H9 (cell line): ENCODE results near the gene MAML1. TPM values are rescaled to one million over a fixed set of nuclear protein-coding genes. Genes with fewer than 3 reads are reported as not detected.

Experiments
- DNase-seq: peaks from one replicate; pipeline ENCODE4 v3.0.0-alpha.2; 2017
- H2AFZ ChIP-seq: one replicate; pipeline ENCODE4 v1.6.1; 2013; ENCODE audit warnings: mild to moderate bottlenecking, low read length, control low read depth, moderate library complexity
- H2AK5ac ChIP-seq: 2 replicates; pipeline ENCODE4 v1.6.1; 2013; ENCODE audit warnings: low read length, control low read depth, mixed read lengths; ENCODE audit not compliant: insufficient read length
- H2BK120ac ChIP-seq: one replicate; pipeline ENCODE4 v1.6.1; 2013; ENCODE audit warnings: low read depth, mild to moderate bottlenecking, low read length, control low read depth, inconsistent platforms; ENCODE audit not compliant: poor library complexity, severe bottlenecking
- H2BK12ac ChIP-seq: 2 replicates; pipeline ENCODE4 v1.6.1; 2013; ENCODE audit warnings: low read length, control low read depth, mixed read lengths, low read depth; ENCODE audit not compliant: insufficient read length
- H2BK15ac ChIP-seq: 2 replicates; pipeline ENCODE4 v1.6.1; 2013; ENCODE audit warnings: low read depth, low read length, control low read depth
- H2BK20ac ChIP-seq: one replicate; pipeline ENCODE4 v1.6.1; 2013; ENCODE audit warnings: low read depth, mild to moderate bottlenecking, low read length, control low read depth, inconsistent platforms; ENCODE audit not compliant: poor library complexity, severe bottlenecking
- H2BK5ac ChIP-seq: 2 replicates; pipeline ENCODE4 v1.6.1; 2013; ENCODE audit warnings: low read length, control low read depth, mixed read lengths; ENCODE audit not compliant: insufficient read length
- H3K14ac ChIP-seq: 2 replicates; pipeline ENCODE4 v1.6.1; 2013; ENCODE audit warnings: low read length, control low read depth; ENCODE audit not compliant: insufficient read depth
- H3K18ac ChIP-seq: 2 replicates; pipeline ENCODE4 v1.6.1; 2013; ENCODE audit warnings: low read depth, mild to moderate bottlenecking, mixed read lengths, low read length, control low read depth; ENCODE audit not compliant: insufficient read length
- H3K23ac ChIP-seq: 2 replicates; pipeline ENCODE4 v1.6.1; 2013; ENCODE audit warnings: low read length, control low read depth, mixed read lengths, low read depth; ENCODE audit not compliant: insufficient read length
- H3K23me2 ChIP-seq: 2 replicates; pipeline ENCODE4 v1.6.1; 2013; ENCODE audit warnings: low read depth, mild to moderate bottlenecking, mixed read lengths, low read length, control low read depth; ENCODE audit not compliant: insufficient read length, poor library complexity, severe bottlenecking
- H3K27ac ChIP-seq: 2 replicates; pipeline ENCODE4 v1.5.1; 2013; ENCODE audit warnings: low read length, control low read depth, mixed read lengths, low read depth; ENCODE audit not compliant: insufficient read length
- H3K27me3 ChIP-seq: 2 replicates; pipeline ENCODE4 v1.6.1; 2013; ENCODE audit warnings: low read length, control low read depth, inconsistent platforms; ENCODE audit not compliant: insufficient read depth
- H3K4ac ChIP-seq: 2 replicates; pipeline ENCODE4 v1.6.1; 2013; ENCODE audit warnings: low read depth, mild to moderate bottlenecking, control low read depth, inconsistent platforms, low read length, moderate library complexity
- H3K4me1 ChIP-seq: 2 replicates; pipeline ENCODE4 v1.6.1; 2013; ENCODE audit warnings: low read length, control low read depth, inconsistent platforms; ENCODE audit not compliant: insufficient read depth
- H3K4me2 ChIP-seq: 2 replicates; pipeline ENCODE4 v1.6.1; 2013; ENCODE audit warnings: low read length, control low read depth, mixed read lengths; ENCODE audit not compliant: insufficient read length, insufficient read depth
- H3K56ac ChIP-seq: 2 replicates; pipeline ENCODE4 v1.6.1; 2013; ENCODE audit warnings: low read depth, mild to moderate bottlenecking, mixed read lengths, low read length, control low read depth; ENCODE audit not compliant: insufficient read length
- H3K79me1 ChIP-seq: 2 replicates; pipeline ENCODE4 v1.6.1; 2013; ENCODE audit warnings: low read depth, mild to moderate bottlenecking, moderate library complexity, low read length, control low read depth, inconsistent platforms; ENCODE audit not compliant: insufficient read depth, poor library complexity, severe bottlenecking
- H3K79me2 ChIP-seq: 2 replicates; pipeline ENCODE4 v1.6.1; 2013; ENCODE audit warnings: low read length, control low read depth, inconsistent platforms; ENCODE audit not compliant: insufficient read depth
- H3K9ac ChIP-seq: 2 replicates; pipeline ENCODE4 v1.6.1; 2013; ENCODE audit warnings: low read length, control low read depth, mixed read lengths; ENCODE audit not compliant: insufficient read length; ENCODE audit errors: extremely low read depth
- H3K9me3 ChIP-seq: one replicate; pipeline ENCODE4 v1.6.1; 2013; ENCODE audit warnings: low read depth, low read length, inconsistent platforms; ENCODE audit not compliant: control insufficient read depth
- H3T11ph ChIP-seq: one replicate; pipeline ENCODE4 v1.6.1; 2013; ENCODE audit warnings: mild to moderate bottlenecking, low read length, control low read depth, inconsistent platforms
- H4K20me1 ChIP-seq: one replicate; pipeline ENCODE4 v1.6.1; 2013; ENCODE audit not compliant: control insufficient read depth, insufficient read length, insufficient read depth
- H4K5ac ChIP-seq: 2 replicates; pipeline ENCODE4 v1.6.1; 2013; ENCODE audit warnings: low read depth, mild to moderate bottlenecking, mixed read lengths, low read length, control low read depth; ENCODE audit not compliant: insufficient read length
- H4K8ac ChIP-seq: replicated peaks from 2 replicates; pipeline ENCODE4 v1.6.1; 2013; ENCODE audit warnings: low read length, control low read depth, mixed read lengths, low read depth; ENCODE audit not compliant: insufficient read length
- H4K91ac ChIP-seq: 2 replicates; pipeline ENCODE4 v1.6.1; 2013; ENCODE audit warnings: low read depth, mild to moderate bottlenecking, moderate library complexity, mixed read lengths, low read length, control low read depth; ENCODE audit not compliant: insufficient read length
- H3K27ac Mint-ChIP-seq, 3 experiments: 2 replicates in 2 of 3; 3 replicates in 1 of 3; pipeline ENCODE4 v1.8.0; 2020 to 2021; ENCODE audit warnings: mixed read lengths in 3 of 3, mild to moderate bottlenecking in 1 of 3, moderate library complexity in 1 of 3
- H3K27me3 Mint-ChIP-seq: 2 replicates; pipeline ENCODE4 v1.8.0; 2021; ENCODE audit warnings: low read depth, mild to moderate bottlenecking, moderate library complexity, mixed read lengths
- H3K36me3 Mint-ChIP-seq, 3 experiments: 2 replicates in 2 of 3; 3 replicates in 1 of 3; pipeline ENCODE4 v1.8.0; 2020 to 2021; ENCODE audit warnings: low read depth in 3 of 3, mixed read lengths in 3 of 3; ENCODE audit not compliant: insufficient read depth in 1 of 3
- H3K4me1 Mint-ChIP-seq, 2 experiments: 2 replicates each; pipeline ENCODE4 v1.8.0; 2020; ENCODE audit warnings: mixed read lengths in 2 of 2
- H3K4me3 Mint-ChIP-seq, 2 experiments: 2 replicates in 1 of 2; 3 replicates in 1 of 2; pipeline ENCODE4 v1.8.0; 2020 to 2021; ENCODE audit warnings: mild to moderate bottlenecking in 2 of 2, mixed read lengths in 2 of 2, moderate library complexity in 1 of 2
- H3K9me3 Mint-ChIP-seq, 2 experiments: 2 replicates in 1 of 2; 3 replicates in 1 of 2; pipeline ENCODE4 v1.8.0; 2020; ENCODE audit warnings: mild to moderate bottlenecking in 2 of 2, mixed read lengths in 2 of 2, moderate library complexity in 1 of 2
- WGBS: extraction: QIAGEN DNeasy Blood & Tissue Kit; methylation state at CpG from one replicate; pipeline ENCODE4 v1.1.7; 2013; ENCODE audit warnings: missing lambda C conversion rate, low lambda C conversion rate, mixed read lengths; ENCODE audit not compliant: insufficient read length; ENCODE audit errors: extremely low coverage; 5-methylcytosine and 5-hydroxymethylcytosine counted together
- total RNA-seq: library from RNA; stranded (reverse); gene quantifications from 2 replicates; pipeline ENCODE4 v1.2.1, GENCODE V29; 2021
- TF ChIP-seq, protein P1 (sequence below): fragments of 200-600 bp; sonication (generic); conservative IDR thresholded peaks from 3 replicates; pipeline ENCODE4 v1.8.0; 2021; ENCODE audit warnings: antibody characterized with exemption, mild to moderate bottlenecking

Gene MAML1
- total RNA-seq, 1 experiment from 2014 or later, result 50.8 TPM

DNA sequence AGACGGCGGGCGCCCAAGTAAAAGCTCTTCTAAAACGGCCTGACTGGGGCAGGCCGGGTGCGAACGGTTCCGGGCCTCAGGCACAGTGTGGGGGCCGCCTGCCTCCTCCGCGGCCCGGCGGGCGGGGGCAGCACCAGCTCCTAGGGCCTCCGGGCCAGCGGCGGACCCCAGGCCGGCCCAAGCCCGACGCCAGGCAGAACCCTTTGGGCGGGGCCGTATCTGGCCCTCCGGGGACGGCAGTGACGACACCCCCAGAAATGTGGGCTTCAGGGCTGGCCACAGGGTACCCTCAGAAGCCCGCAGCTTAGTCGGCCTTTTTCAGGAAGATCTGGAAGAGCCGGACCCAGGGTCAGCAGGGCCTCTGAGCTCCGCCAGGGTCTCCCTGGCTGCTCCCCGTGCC is 65.1 kb downstream of the MAML1 start:
- no peak overlapping the region for H2BK15ac ChIP-seq
- no peak overlapping the region for H3K27ac ChIP-seq
- H3K56ac ChIP-seq, result no peak overlapping the region
- no peak overlapping the region for H2AK5ac ChIP-seq
- no peak overlapping the region for H2BK5ac ChIP-seq
- H4K91ac ChIP-seq, result no peak overlapping the region
- no CpG with 5 or more reads among the region's 30 CpGs for WGBS
- no peak overlapping the region for H3K14ac ChIP-seq
- H3K27ac Mint-ChIP-seq, result no peak overlapping the region
- H3K4me1 ChIP-seq, result no peaks in the 10 kb centered on the region
- no peak overlapping the region for H2BK120ac ChIP-seq
- H3K4me2 ChIP-seq, result no peak overlapping the region
- H3K9me3 ChIP-seq, result no peaks in the 10 kb centered on the region
- peaks cover 21 to 42% (median 35%) of the 10 kb centered on the region in 3 experiments; a peak in 6 of 7 replicates for H3K36me3 Mint-ChIP-seq
- no peak overlapping the region for H3K23ac ChIP-seq
- no peak overlapping the region for H2AFZ ChIP-seq
- H3K79me1 ChIP-seq, result no peaks in the 10 kb centered on the region
- H3T11ph ChIP-seq, result no peak overlapping the region
- no peak overlapping the region for H3K18ac ChIP-seq
- no peaks in the 10 kb centered on the region for H3K9me3 Mint-ChIP-seq
- DNase-seq, result no peak
- no peaks in the 10 kb centered on the region for H3K27me3 ChIP-seq
- H3K9ac ChIP-seq, result no peak overlapping the region
- no peak overlapping the region for H3K4ac ChIP-seq
- H3K4me3 Mint-ChIP-seq, result peak overlapping the region in 1 of 2 experiments; percentile 40; a peak in 1 of 5 replicates
- TF ChIP-seq, protein P1, sequence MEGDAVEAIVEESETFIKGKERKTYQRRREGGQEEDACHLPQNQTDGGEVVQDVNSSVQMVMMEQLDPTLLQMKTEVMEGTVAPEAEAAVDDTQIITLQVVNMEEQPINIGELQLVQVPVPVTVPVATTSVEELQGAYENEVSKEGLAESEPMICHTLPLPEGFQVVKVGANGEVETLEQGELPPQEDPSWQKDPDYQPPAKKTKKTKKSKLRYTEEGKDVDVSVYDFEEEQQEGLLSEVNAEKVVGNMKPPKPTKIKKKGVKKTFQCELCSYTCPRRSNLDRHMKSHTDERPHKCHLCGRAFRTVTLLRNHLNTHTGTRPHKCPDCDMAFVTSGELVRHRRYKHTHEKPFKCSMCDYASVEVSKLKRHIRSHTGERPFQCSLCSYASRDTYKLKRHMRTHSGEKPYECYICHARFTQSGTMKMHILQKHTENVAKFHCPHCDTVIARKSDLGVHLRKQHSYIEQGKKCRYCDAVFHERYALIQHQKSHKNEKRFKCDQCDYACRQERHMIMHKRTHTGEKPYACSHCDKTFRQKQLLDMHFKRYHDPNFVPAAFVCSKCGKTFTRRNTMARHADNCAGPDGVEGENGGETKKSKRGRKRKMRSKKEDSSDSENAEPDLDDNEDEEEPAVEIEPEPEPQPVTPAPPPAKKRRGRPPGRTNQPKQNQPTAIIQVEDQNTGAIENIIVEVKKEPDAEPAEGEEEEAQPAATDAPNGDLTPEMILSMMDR, result no peak
- H2BK12ac ChIP-seq, result no peak overlapping the region
- H3K23me2 ChIP-seq, result peaks cover 3% of the 10 kb centered on the region
- H4K8ac ChIP-seq, result no peak overlapping the region
- H3K27me3 Mint-ChIP-seq, result peaks cover 7% of the 10 kb centered on the region
- H3K4me1 Mint-ChIP-seq, result peaks cover 23 to 33% of the 10 kb centered on the region in 2 experiments
- H2BK20ac ChIP-seq, result no peak overlapping the region
- H4K5ac ChIP-seq, result no peak overlapping the region
- no peaks in the 10 kb centered on the region for H4K20me1 ChIP-seq
- H3K79me2 ChIP-seq, result no peaks in the 10 kb centered on the region
